ENCODE measurements around the gene IDH3G.

GRCh38 chrX:153806999-153807575 lies 12.9 kb upstream of the IDH3G start:
- TF ChIP-seq CTCF (IDR thresholded peaks at IDR 0.05; ENCODE audit: extremely low read depth in 1 of 2, insufficient read depth in 1 of 2, low read depth in 1 of 2, low read length in 2 of 2) (no peak), FOS (IDR thresholded peaks at IDR 0.05; ENCODE audit: borderline replicate concordance, insufficient read depth, low read length) (no peak), JUN (IDR thresholded peaks at IDR 0.05; ENCODE audit: borderline replicate concordance, insufficient read depth, insufficient read length, low read depth) (no peak), POLR2A (IDR thresholded peaks at IDR 0.05; ENCODE audit: low read depth, low read length) (no peak), GATA2 (IDR thresholded peaks at IDR 0.05; ENCODE audit: insufficient read depth, insufficient read length, low read depth, low read length) (no peak), EZH2 (IDR thresholded peaks at IDR 0.05; ENCODE audit: borderline replicate concordance, low read depth, low read length, severe bottlenecking) (no peak), POLR2AphosphoS5 (IDR thresholded peaks at IDR 0.05; ENCODE audit: insufficient read depth, low read depth, low read length) (no peak)
- TF ChIP-seq, protein P1, sequence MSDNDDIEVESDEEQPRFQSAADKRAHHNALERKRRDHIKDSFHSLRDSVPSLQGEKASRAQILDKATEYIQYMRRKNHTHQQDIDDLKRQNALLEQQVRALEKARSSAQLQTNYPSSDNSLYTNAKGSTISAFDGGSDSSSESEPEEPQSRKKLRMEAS (IDR thresholded peaks at IDR 0.05; ENCODE audit: insufficient read depth, insufficient read length): no peak

All from endothelial cell of umbilical vein (primary cell).